Lower leg skin (tissue), 4 donors: Measurements from ENCODE around the gene TMEM95. TPM values are rescaled to one million over a fixed set of nuclear protein-coding genes. Genes with fewer than 3 reads are reported as not detected.

Experiments
- DNase-seq, 2 donors: peaks; one replicate each; pipeline ENCODE4 v3.0.0-alpha.2; 2019; ENCODE audit warnings: low spot score in 2 of 2
- H3K4me3 ChIP-seq: fragments of 200-600 bp; sonication (generic); 2 replicates; pipeline ENCODE4 v1.5.1; 2017; ENCODE audit warnings: mild to moderate bottlenecking, low read depth; ENCODE audit not compliant: poor library complexity, severe bottlenecking
- CTCF ChIP-seq, 3 donors: fragments of 450-650 bp; IDR thresholded peaks; one replicate each; pipeline ENCODE4 v1.5.1; 2016; ENCODE audit warnings: antibody characterized with exemption in 3 of 3, mild to moderate bottlenecking in 3 of 3, moderate library complexity in 2 of 3
- POLR2A ChIP-seq, 2 donors: fragments of 450-650 bp; IDR thresholded peaks; one replicate each; pipeline ENCODE4 v1.6.1; 2016 to 2017; ENCODE audit warnings: antibody characterized with exemption in 2 of 2, mild to moderate bottlenecking in 1 of 2, moderate library complexity in 1 of 2
- WGBS, 2 donors: methylation state at CpG; one replicate each; pipeline ENCODE4 v1.1.5; 2018; 5-methylcytosine and 5-hydroxymethylcytosine counted together
- intact Hi-C: fragments of 100-400 bp; cut with DNase I; formaldehyde crosslinking; loops from one replicate; pipeline ENCODE4 v1.15.0; 2023; ENCODE audit warnings: low total_unique reads
- total RNA-seq, 4 donors: library from RNA; depleted of rRNA; stranded (reverse); fragments of >200 nt; gene quantifications; one replicate each; pipeline ENCODE4 v1.1.0, GENCODE V29; 2016

Gene TMEM95
- total RNA-seq, 4 donors from 2014 or later: not detected

GRCh38 chr17:7383742-7384488 lies 29.0 kb downstream of the TMEM95 start:
- H3K4me3 ChIP-seq: no peak overlapping the region
- TF ChIP-seq POLR2A (IDR thresholded peaks at IDR 0.05) (no peak), CTCF (IDR thresholded peaks at IDR 0.05) (no peak)
- 45 to 50% methylated on average over 39 to 41 of the region's 65 CpGs for WGBS, 2 donors
- intact Hi-C loops: no loop called here
- DNase-seq: no peak

GRCh38 chr17:7384489-7385081 lies 29.6 kb downstream of the TMEM95 start:
- intact Hi-C loops: no loop called here
- no peak for TF ChIP-seq CTCF (IDR thresholded peaks at IDR 0.05)
- no peak for TF ChIP-seq POLR2A (IDR thresholded peaks at IDR 0.05)
- no peak for DNase-seq
- WGBS, 2 donors: 78 to 85% methylated on average over 13 to 23 of the region's 23 CpGs
- H3K4me3 ChIP-seq: no peak overlapping the region

GRCh38 chr17:7388856-7389255 lies 33.9 kb downstream of the TMEM95 start:
- no peak for DNase-seq
- no peak for TF ChIP-seq CTCF (IDR thresholded peaks at IDR 0.05)
- no peak for TF ChIP-seq POLR2A (IDR thresholded peaks at IDR 0.05)

GRCh38 chr17:7389924-7390910 lies 35.3 kb downstream of the TMEM95 start:
- intact Hi-C loops: no loop called here
- no peak for TF ChIP-seq POLR2A (IDR thresholded peaks at IDR 0.05)
- TF ChIP-seq CTCF (IDR thresholded peaks at IDR 0.05): no peak
- H3K4me3 ChIP-seq: no peak overlapping the region
- no peak for DNase-seq
- 82 to 91% methylated on average over 19 of the region's 19 CpGs for WGBS, 2 donors

More at GRCh38 chr17:7388856-7389255, 33.9 kb downstream of the TMEM95 start:
- WGBS, 2 donors: 91 to 93% methylated on average over 10 of the region's 10 CpGs
- H3K4me3 ChIP-seq: no peak overlapping the region
- intact Hi-C loops: no loop called here

GRCh38 chr17:7391307-7391706 lies 36.4 kb downstream of the TMEM95 start:
- WGBS, 2 donors: 59 to 80% methylated on average over 2 of the region's 2 CpGs
- TF ChIP-seq POLR2A (IDR thresholded peaks at IDR 0.05) (no peak), CTCF (IDR thresholded peaks at IDR 0.05) (no peak)
- intact Hi-C loops: no loop called here
- DNase-seq: no peak
- no peak overlapping the region for H3K4me3 ChIP-seq
